A673 (cell line): ENCODE results near the gene XDH.

Source experiments
- CTCF ChIP-seq: fragments of 300-800, 200-600 bp; sonication (generic); conservative IDR thresholded peaks from 2 replicates; pipeline ENCODE4 v1.5.1; 2017; ENCODE audit warnings: low read depth, mild to moderate bottlenecking, antibody characterized with exemption, low read length, moderate library complexity, mixed read lengths
- EZH2 ChIP-seq: fragments of 200-600 bp; sonication (generic); IDR thresholded peaks from 2 replicates; pipeline ENCODE4 v1.6.1; 2017; ENCODE audit warnings: borderline replicate concordance, low read depth, mild to moderate bottlenecking, mixed read lengths, antibody characterized with exemption, low read length; ENCODE audit not compliant: poor library complexity, severe bottlenecking

- no peak for TF ChIP-seq CTCF
- TF ChIP-seq EZH2: no peak
Measured at GRCh38 chr2:31401580-31401979, 13.0 kb downstream of the XDH start.
